ENCODE measurements around the gene PSMD8. TPM values are rescaled to one million over a fixed set of nuclear protein-coding genes. Genes with fewer than 3 reads are reported as not detected.

The PSMD8 gene
- total and polyA plus RNA-seq, 2 donors (not counting 3 experiments of a cell fraction or from before 2014, with no cell fraction given), result 203 to 543 TPM

- FAIRE-seq (no peak), DNase-seq (ENCODE audit: low read depth, low spot score) (no peak)
- no peaks in the 10 kb centered on the region for H3K9me1 ChIP-seq (replicated peaks; ENCODE audit: control insufficient read depth, extremely low read depth, insufficient read depth, low read length)
- H3K9me3 ChIP-seq (replicated peaks; ENCODE audit: control insufficient read depth, insufficient read depth, low read length), result no peaks in the 10 kb centered on the region
- H3K79me2 ChIP-seq (ENCODE audit: control insufficient read depth, insufficient read depth, low read length), result no peaks in the 10 kb centered on the region
- H4K20me1 ChIP-seq (replicated peaks; ENCODE audit: control insufficient read depth, extremely low read depth, insufficient read depth, low read length), result no peaks in the 10 kb centered on the region
- no peaks in the 10 kb centered on the region for H3K27me3 ChIP-seq (ENCODE audit: control insufficient read depth in 2 of 2, insufficient read depth in 2 of 2, low read length in 2 of 2)
- ChIA-PET POLR2A (interaction anchor here (0.7 kb wide), 1 partner anchor 418 kb away, joined by 7 read pairs; no protein-coding TSS in a partner anchor), CTCF (no interaction called here)
- no peak for TF ChIP-seq MYC (IDR thresholded peaks at IDR 0.05; ENCODE audit: low read depth, low read length)
- no peak for TF ChIP-seq FOS (IDR thresholded peaks at IDR 0.05; ENCODE audit: borderline replicate concordance, insufficient read depth, low read length)
- TF ChIP-seq CTCF (IDR thresholded peaks at IDR 0.05; ENCODE audit: extremely low read depth in 1 of 2, insufficient read depth in 1 of 2, low read depth in 1 of 2, low read length in 2 of 2), result no peak
- no peak for TF ChIP-seq EZH2 (IDR thresholded peaks at IDR 0.05; ENCODE audit: borderline replicate concordance, low read depth, low read length, severe bottlenecking)
- TF ChIP-seq GATA2 (IDR thresholded peaks at IDR 0.05; ENCODE audit: insufficient read depth, insufficient read length, low read depth, low read length), result no peak
- TF ChIP-seq JUN (IDR thresholded peaks at IDR 0.05; ENCODE audit: borderline replicate concordance, insufficient read depth, insufficient read length, low read depth), result no peak
- no peak for TF ChIP-seq POLR2A (IDR thresholded peaks at IDR 0.05; ENCODE audit: low read depth, low read length)
- TF ChIP-seq MAX (IDR thresholded peaks at IDR 0.05; ENCODE audit: insufficient read depth, insufficient read length), result no peak
- H3K27ac ChIP-seq (ENCODE audit: insufficient read depth, low read depth, low read length), result no peak overlapping the region
- no TSS peak for BruUV-seq (replicated peaks)
- intact Hi-C loops (cut with micrococcal nuclease) (no loop called here), dilution Hi-C loops (cut with MboI; ENCODE audit: extremely low pct_ligation_motif_present, low sequenced_read_pairs) (no loop called here)
- H3K4me2 ChIP-seq (ENCODE audit: insufficient read depth, low read length), result no peak overlapping the region
- no peak overlapping the region for H3K4me3 ChIP-seq (replicated peaks in 1 of 3; ENCODE audit: insufficient read depth in 1 of 3, low read depth in 1 of 3, low read length in 3 of 3)
- H3K4me1 ChIP-seq (ENCODE audit: control insufficient read depth, extremely low read depth, insufficient read depth, low read length), result no peaks in the 10 kb centered on the region
- no peaks in the 10 kb centered on the region for H3K36me3 ChIP-seq (ENCODE audit: control insufficient read depth in 2 of 2, extremely low read depth in 1 of 2, insufficient read depth in 2 of 2, low read length in 2 of 2)
- no peak overlapping the region for H3K9ac ChIP-seq (replicated peaks; ENCODE audit: extremely low read depth, insufficient read depth, low read length)
- no peak overlapping the region for H2AFZ ChIP-seq (ENCODE audit: low read depth, low read length)
These were observed 42.8 kb downstream of the PSMD8 start for GRCh38 chr19:38417146-38417543.
